Fibroblast of pulmonary artery (primary cell): ENCODE results near the gene TPRX1.
"Not testable (repeated sequence)": the region's sequence is repeated elsewhere in the genome, so short reads cannot be mapped to it uniquely, and the experiment has no call there.

ENCODE experiments used
- DNase-seq: peaks from one replicate; pipeline ENCODE4 v3.0.0-alpha.2; 2010; ENCODE audit warnings: low read depth
- H3K4me3 ChIP-seq: replicated peaks from 2 replicates; pipeline ENCODE4 v1.5.1; 2011; ENCODE audit warnings: low read depth, mild to moderate bottlenecking, control low read depth, low read length, moderate library complexity
- TF ChIP-seq, protein P1 (sequence below): IDR thresholded peaks from 2 replicates; pipeline ENCODE4 v1.5.1; 2011; ENCODE audit warnings: mild to moderate bottlenecking, control low read depth, low read length, inconsistent platforms; ENCODE audit errors: missing control alignments

The TPRX1 gene

DNA sequence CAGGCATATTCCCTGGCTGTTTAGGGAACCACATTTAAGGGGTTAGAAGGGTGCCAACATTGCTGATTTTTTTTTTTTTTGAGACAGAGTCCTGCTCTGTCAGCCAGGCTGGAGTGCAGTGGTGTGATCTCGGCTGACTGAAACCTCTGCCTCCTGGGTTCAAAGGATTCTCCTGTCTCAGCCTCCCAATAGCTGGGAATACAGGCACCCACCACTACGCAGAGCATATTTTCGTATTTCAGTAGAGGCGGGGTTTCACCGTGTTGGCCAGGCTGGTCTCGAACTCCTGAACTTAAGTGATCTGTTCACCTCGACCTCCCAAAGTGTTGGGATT lies 9.6 kb upstream of the TPRX1 start:
- TF ChIP-seq, protein P1, sequence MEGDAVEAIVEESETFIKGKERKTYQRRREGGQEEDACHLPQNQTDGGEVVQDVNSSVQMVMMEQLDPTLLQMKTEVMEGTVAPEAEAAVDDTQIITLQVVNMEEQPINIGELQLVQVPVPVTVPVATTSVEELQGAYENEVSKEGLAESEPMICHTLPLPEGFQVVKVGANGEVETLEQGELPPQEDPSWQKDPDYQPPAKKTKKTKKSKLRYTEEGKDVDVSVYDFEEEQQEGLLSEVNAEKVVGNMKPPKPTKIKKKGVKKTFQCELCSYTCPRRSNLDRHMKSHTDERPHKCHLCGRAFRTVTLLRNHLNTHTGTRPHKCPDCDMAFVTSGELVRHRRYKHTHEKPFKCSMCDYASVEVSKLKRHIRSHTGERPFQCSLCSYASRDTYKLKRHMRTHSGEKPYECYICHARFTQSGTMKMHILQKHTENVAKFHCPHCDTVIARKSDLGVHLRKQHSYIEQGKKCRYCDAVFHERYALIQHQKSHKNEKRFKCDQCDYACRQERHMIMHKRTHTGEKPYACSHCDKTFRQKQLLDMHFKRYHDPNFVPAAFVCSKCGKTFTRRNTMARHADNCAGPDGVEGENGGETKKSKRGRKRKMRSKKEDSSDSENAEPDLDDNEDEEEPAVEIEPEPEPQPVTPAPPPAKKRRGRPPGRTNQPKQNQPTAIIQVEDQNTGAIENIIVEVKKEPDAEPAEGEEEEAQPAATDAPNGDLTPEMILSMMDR, result no peak

DNA sequence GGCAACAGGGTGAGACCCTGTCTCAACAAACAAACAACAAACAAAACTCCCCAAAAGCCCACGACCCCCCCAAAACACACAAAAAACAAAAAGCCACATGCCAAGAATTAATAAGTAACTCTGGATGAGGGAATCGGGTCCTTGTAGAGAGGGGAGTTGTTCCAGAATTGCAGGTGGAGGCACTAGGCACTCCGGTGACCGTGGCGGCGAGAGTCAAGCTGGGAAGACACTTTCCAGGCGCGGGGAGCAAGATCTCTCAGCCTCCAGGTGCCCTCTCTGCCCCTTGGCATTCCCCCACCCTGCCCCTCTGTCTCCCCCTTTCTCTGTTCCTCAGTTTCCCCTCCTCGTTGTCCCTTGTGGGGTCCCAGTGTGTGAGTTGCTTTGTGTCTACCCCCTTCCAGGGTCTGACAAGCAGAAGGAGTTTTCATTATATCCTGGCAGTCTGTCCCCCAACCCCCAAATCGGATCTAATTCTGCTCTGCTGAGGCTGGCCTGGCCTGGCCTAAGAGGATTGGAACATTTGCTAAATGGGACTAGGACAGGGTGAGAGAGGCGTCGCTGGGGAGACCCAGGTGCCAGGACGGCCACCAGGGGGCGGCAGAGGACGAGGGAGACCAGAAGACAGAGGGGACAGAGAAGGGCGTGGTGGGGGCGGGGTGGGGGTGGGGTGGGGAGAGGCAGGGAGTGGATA lies 9.1 kb upstream of the TPRX1 start:
- DNase-seq, result peak; percentile 50
- H3K4me3 ChIP-seq, result no peak overlapping the region
- TF ChIP-seq, protein P1, result peak; percentile 54

More for the DNA sequence above, 9.6 kb upstream of the TPRX1 start:
- H3K4me3 ChIP-seq, result no peak overlapping the region
- no peak for DNase-seq

DNA sequence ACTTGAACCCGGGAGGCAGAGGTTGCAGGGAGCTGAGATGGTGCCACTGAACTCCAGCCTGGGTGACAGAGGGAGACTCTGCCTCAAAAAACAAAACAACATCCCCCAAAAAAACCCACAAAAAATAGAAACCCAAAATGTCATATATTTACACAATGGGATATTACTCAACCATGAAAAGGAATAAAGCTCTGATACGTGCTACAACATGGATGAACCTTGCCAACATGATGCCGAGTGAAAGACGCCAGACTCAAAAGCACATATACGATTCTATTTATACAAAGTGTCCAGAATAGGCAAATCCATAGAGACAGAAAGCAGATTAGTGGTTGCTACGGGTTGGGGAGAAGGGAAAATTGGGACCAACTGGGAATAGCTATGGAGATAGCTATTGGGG lies 2.1 kb upstream of the TPRX1 start:
- DNase-seq, result no peak
- H3K4me3 ChIP-seq, result no peak overlapping the region
- TF ChIP-seq, protein P1, result no peak

DNA sequence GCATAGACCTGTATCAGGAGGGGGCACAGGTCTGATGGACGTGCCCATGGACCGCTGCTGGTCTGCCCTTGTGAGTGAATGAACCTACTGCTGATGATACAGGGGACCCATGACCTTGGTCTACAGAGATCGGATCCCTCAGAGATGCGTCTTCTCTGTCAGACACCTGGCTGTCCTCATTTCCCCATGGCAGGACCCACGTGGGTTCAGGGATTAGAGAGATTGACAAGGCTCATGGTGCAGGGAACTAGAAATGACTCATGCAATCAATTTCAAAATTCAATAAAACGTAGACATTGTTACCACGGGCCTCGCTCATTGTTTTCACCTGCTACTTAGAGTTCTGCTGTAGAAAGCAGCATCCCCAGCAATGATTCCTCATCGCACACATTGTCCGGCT lies 962 bp upstream of the TPRX1 start:
- DNase-seq, result no peak
- TF ChIP-seq, protein P1, result no peak
- no peak overlapping the region for H3K4me3 ChIP-seq

DNA sequence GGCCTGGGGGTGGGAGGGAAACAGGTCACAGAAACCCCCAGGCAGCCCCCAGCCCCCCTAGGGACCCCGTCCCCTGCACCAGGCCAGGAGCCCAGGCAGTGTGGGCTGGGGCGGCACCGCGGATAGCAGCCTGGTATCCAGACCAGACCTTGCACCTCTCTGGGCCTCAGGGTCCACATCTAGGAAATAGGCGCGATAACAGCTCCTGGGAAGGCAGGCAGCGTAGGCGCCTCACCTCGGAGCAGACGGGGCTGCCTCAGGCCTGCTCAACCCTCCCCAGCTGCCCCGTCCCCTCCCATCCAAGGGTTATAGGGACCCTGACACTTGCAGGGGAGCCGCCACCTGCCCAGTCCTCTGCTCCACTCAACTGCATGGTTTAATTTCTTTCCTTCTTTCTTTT lies 680 bp downstream of the TPRX1 start:
- not testable (repeated sequence) for DNase-seq, H3K4me3 ChIP-seq

DNA sequence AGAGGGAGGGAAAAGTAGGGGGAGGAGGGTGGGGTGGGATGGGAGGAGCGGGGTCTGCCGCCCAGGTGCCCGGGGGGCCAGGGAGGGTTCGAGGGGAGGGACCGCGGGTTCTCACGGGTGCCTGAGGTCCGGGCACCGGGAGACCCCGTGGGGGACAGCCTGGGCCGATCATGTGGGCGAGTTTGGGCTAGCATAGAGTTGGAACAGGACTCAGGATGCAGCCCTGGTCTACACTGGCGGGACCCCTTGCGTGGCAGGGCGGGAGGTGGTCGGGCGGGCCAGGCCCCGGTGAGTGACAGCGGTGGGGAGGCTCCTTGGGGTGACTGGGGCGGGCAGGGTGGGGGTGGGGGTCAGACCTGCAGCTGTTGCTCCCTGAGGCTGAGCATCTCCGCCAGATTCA lies 1.2 kb downstream of the TPRX1 start:
- DNase-seq, H3K4me3 ChIP-seq: not testable (repeated sequence)

DNA sequence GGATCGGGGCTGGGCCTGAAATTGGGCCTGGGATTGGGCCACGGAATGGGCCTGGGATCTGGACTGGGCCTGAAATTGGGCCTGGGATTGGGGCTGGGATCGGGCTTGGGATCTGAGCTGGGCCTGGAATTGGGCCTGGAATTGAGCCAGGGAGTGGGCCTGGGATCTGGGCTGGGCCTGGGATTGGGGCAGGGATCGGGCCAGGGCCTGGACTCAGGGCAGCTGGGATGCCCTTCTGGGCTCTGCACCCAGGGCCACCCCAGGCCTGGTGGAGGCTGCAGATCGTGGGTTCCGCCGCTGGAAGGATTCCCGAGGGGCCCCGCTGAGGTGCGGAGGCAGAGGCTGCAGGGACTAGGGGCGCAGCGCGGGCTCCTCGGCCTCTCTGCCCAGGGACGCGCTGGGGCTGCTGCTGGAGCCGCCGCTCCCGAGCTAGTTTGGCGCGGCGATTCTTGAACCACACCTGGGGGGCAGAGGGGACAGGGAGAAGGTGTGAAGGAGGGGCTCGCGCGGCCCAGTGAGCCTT lies 1.8 kb downstream of the TPRX1 start:
- DNase-seq, result no peak
- TF ChIP-seq, protein P1, result no peak
- no peak overlapping the region for H3K4me3 ChIP-seq

DNA sequence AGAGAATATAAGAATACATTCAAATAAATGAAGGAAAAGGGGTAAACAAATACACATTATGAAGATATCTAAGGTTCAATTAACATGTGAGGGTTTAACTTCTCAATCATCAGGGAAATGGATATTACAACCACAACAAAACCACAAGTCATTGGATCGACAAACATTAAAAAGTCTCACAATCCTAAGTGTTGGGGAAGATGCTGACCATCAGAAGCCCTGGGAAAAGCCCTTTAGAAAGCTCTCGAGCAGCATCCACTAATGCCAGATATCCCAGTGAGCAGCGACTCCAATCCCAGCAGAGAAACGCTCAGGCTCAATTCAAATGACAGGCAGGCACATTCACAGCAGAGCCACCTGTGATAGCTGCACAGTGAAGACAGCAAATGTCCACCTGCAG lies 3.1 kb downstream of the TPRX1 start:
- TF ChIP-seq, protein P1, result no peak
- DNase-seq, result no peak
- no peak overlapping the region for H3K4me3 ChIP-seq
